Transverse colon (tissue), 4 donors: ENCODE results near the gene EPN2.

Source experiments
- CTCF ChIP-seq, 5 experiments: fragments of 200-600 bp in 3 of 5; fragments of 450-650 bp in 2 of 5; sonication (generic) in 3 of 5; IDR thresholded peaks; 1 replicate in 2 of 5; 2 replicates in 3 of 5; pipeline ENCODE4 v1.5.1; 2016 to 2017; ENCODE audit warnings: antibody characterized with exemption in 5 of 5, inconsistent platforms in 3 of 5, mild to moderate bottlenecking in 2 of 5, moderate library complexity in 1 of 5
- EP300 ChIP-seq: sonication (generic); formaldehyde crosslinking; IDR thresholded peaks from one replicate; pipeline ENCODE4 v1.6.1; 2017; ENCODE audit warnings: antibody characterized with exemption, low read depth
- POLR2A ChIP-seq: fragments of 450-650 bp; IDR thresholded peaks from one replicate; pipeline ENCODE4 v1.6.1; 2016; ENCODE audit warnings: antibody characterized with exemption, mild to moderate bottlenecking, moderate library complexity
- POLR2AphosphoS5 ChIP-seq, 3 donors: sonication (generic); formaldehyde crosslinking; IDR thresholded peaks; one replicate each; pipeline ENCODE4 v1.6.1; 2016; ENCODE audit warnings: antibody characterized with exemption in 3 of 3

GRCh38 chr17:19307521-19307920 is 70.4 kb downstream of the EPN2 start:
- TF ChIP-seq CTCF (IDR thresholded peaks at IDR 0.05), result no peak
- TF ChIP-seq POLR2A, result no peak
- no peak for TF ChIP-seq POLR2AphosphoS5 (IDR thresholded peaks at IDR 0.05)
- TF ChIP-seq EP300, result no peak
